Activated B cell treated with CpG ODN at 0.5 μM for 24 hours (primary cell): ENCODE measurements around the gene TBC1D8. TPM values are rescaled to one million over a fixed set of nuclear protein-coding genes. Genes with fewer than 3 reads are reported as not detected.

ENCODE experiments used
- ATAC-seq: fragments of 200-7000 bp; cut with Tn5 transposase; one replicate; pipeline ENCODE4 v1.10.0; 2021; ENCODE audit warnings: low read depth, mild to moderate bottlenecking, moderate library complexity
- CTCF ChIA-PET: fragments of 350-600 bp; sonication (Branson Sonifier 250); formaldehyde crosslinking; loops from one replicate; lab custom pipeline; 2021; ENCODE audit warnings: antibody characterized with exemption; lab: Charles Lee
- POLR2A ChIA-PET: fragments of 350-600 bp; sonication (Branson Sonifier 250); formaldehyde crosslinking; loops from one replicate; lab custom pipeline; 2021; ENCODE audit warnings: antibody characterized with exemption; lab: Charles Lee
- DNase-seq: peaks from one replicate; pipeline ENCODE4 v3.0.0; 2022
- H3K27ac Mint-ChIP-seq: one replicate; pipeline ENCODE4 v1.8.0; 2020; ENCODE audit warnings: mixed read lengths
- H3K27me3 Mint-ChIP-seq: one replicate; pipeline ENCODE4 v1.8.0; 2021; ENCODE audit warnings: mixed read lengths
- H3K36me3 Mint-ChIP-seq: one replicate; pipeline ENCODE4 v1.8.0; 2021; ENCODE audit warnings: low read depth, mixed read lengths
- H3K4me1 Mint-ChIP-seq: one replicate; pipeline ENCODE4 v1.8.0; 2021; ENCODE audit warnings: mixed read lengths
- H3K4me3 Mint-ChIP-seq: one replicate; pipeline ENCODE4 v1.8.0; 2020; ENCODE audit warnings: mild to moderate bottlenecking, mixed read lengths
- H3K9me3 Mint-ChIP-seq: one replicate; pipeline ENCODE4 v1.8.0; 2020; ENCODE audit warnings: mixed read lengths
- CTCF ChIP-seq: fragments of 200-600 bp; IDR thresholded peaks from one replicate; pipeline ENCODE4 v1.8.0; 2022; ENCODE audit warnings: antibody characterized with exemption, mild to moderate bottlenecking
- intact Hi-C: fragments of 100-400 bp; cut with micrococcal nuclease; formaldehyde crosslinking; loops from one replicate; pipeline ENCODE4 v1.15.1; 2024
- total RNA-seq: library from RNA; stranded (reverse); gene quantifications from 2 replicates; pipeline ENCODE4 v1.2.3, GENCODE V29; 2022

TBC1D8 gene
- total RNA-seq, 1 donor from 2014 or later = 4.7 TPM

- DNase-seq (no peak), ATAC-seq (no peak)
- intact Hi-C loops = no loop called here
- no peak for TF ChIP-seq CTCF
- CTCF ChIA-PET = interaction anchor here (0.9 to 1.6 kb wide), 2 partner anchors 15 to 17 kb away, joined by 3 to 8 read pairs; no protein-coding TSS in a partner anchor
- Mint-ChIP-seq H3K27ac (no peak overlapping the region), H3K36me3 (no peaks in the 10 kb centered on the region), H3K9me3 (peaks cover 7% of the 10 kb centered on the region), H3K4me3 (no peak overlapping the region), H3K27me3 (peaks cover 12% of the 10 kb centered on the region), H3K4me1 (peaks cover 2% of the 10 kb centered on the region)
- POLR2A ChIA-PET = no interaction called here
These were observed 37.7 kb upstream of the TBC1D8 start for GRCh38 chr2:101188683-101189405.

GRCh38 chr2:101187131-101187530, 35.9 kb upstream of the TBC1D8 start:
- intact Hi-C loops = no loop called here
- DNase-seq = no peak
- Mint-ChIP-seq H3K9me3 (peaks cover 7% of the 10 kb centered on the region), H3K4me1 (peaks cover 2% of the 10 kb centered on the region), H3K4me3 (no peak overlapping the region), H3K27me3 (peaks cover 12% of the 10 kb centered on the region), H3K27ac (no peak overlapping the region), H3K36me3 (no peaks in the 10 kb centered on the region)
- no peak for ATAC-seq
- POLR2A ChIA-PET = no interaction called here
- TF ChIP-seq CTCF = no peak
- CTCF ChIA-PET = no interaction called here

GRCh38 chr2:101185656-101186055, 34.5 kb upstream of the TBC1D8 start:
- ChIA-PET CTCF (interaction anchor here (1.1 kb wide), 1 partner anchor 20 kb away, joined by 3 read pairs; no protein-coding TSS in a partner anchor), POLR2A (interaction anchor here (1.0 kb wide), 1 partner anchor 10 kb away, joined by 4 read pairs; no protein-coding TSS in a partner anchor)
- Mint-ChIP-seq H3K27me3 (peaks cover 12% of the 10 kb centered on the region), H3K9me3 (peaks cover 7% of the 10 kb centered on the region), H3K4me3 (no peak overlapping the region), H3K27ac (no peak overlapping the region), H3K36me3 (no peaks in the 10 kb centered on the region), H3K4me1 (no peaks in the 10 kb centered on the region)
- intact Hi-C loops = no loop called here
- TF ChIP-seq CTCF = no peak
- DNase-seq = no peak
- ATAC-seq = no peak

GRCh38 chr2:101185085-101185484, 33.9 kb upstream of the TBC1D8 start:
- intact Hi-C loops = no loop called here
- no peak overlapping the region for H3K4me3 Mint-ChIP-seq
- no peaks in the 10 kb centered on the region for H3K36me3 Mint-ChIP-seq
- H3K27me3 Mint-ChIP-seq = peaks cover 10% of the 10 kb centered on the region
- no peaks in the 10 kb centered on the region for H3K4me1 Mint-ChIP-seq
- DNase-seq (no peak), ATAC-seq (no peak)
- no peak overlapping the region for H3K27ac Mint-ChIP-seq
- POLR2A ChIA-PET = interaction anchor here (0.6 kb wide), 1 partner anchor 20 kb away, joined by 3 read pairs; no protein-coding TSS in a partner anchor
- CTCF ChIA-PET = interaction anchor here (1.1 kb wide), 1 partner anchor 20 kb away, joined by 3 read pairs; no protein-coding TSS in a partner anchor
- TF ChIP-seq CTCF = no peak
- H3K9me3 Mint-ChIP-seq = peaks cover 7% of the 10 kb centered on the region

- CTCF ChIA-PET = no interaction called here
These were observed 28.8 kb upstream of the TBC1D8 start for GRCh38 chr2:101179982-101180381.

More at GRCh38 chr2:101179982-101180381, 28.8 kb upstream of the TBC1D8 start:
- no peak for TF ChIP-seq CTCF
- peaks cover 10% of the 10 kb centered on the region for H3K4me1 Mint-ChIP-seq
- no peaks in the 10 kb centered on the region for H3K36me3 Mint-ChIP-seq
- peaks cover 2% of the 10 kb centered on the region for H3K27me3 Mint-ChIP-seq
- H3K9me3 Mint-ChIP-seq = no peaks in the 10 kb centered on the region
- no peak overlapping the region for H3K4me3 Mint-ChIP-seq
- no peak overlapping the region for H3K27ac Mint-ChIP-seq
- POLR2A ChIA-PET = no interaction called here
- intact Hi-C loops = no loop called here
- DNase-seq (no peak), ATAC-seq (no peak)
